Measurements from ENCODE around the gene ACVR2A.
A peak's percentile ranks its signal among the peaks of the same experiment; 100 is the strongest.

ACVR2A gene

DNA sequence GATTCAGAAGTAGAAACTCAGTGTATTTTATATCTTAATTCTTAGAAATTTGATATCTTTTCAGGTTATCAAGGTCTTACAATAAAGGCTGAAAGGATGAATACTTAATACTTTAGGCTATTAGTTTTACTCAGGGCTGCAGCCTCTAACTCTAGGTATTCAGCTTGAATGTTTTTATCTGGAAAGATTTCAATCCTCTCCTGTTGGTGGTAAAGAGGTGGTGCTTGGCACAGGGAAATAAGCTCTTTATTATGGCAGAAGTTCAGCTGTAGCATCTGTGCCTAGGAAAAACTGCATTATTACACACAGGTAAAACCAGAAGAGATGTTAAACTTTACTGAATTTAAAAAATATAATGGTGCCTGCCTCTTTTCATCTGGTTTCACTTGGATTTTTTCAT is 11.1 kb downstream of the ACVR2A start:
- DNase-seq, result no peak

DNA sequence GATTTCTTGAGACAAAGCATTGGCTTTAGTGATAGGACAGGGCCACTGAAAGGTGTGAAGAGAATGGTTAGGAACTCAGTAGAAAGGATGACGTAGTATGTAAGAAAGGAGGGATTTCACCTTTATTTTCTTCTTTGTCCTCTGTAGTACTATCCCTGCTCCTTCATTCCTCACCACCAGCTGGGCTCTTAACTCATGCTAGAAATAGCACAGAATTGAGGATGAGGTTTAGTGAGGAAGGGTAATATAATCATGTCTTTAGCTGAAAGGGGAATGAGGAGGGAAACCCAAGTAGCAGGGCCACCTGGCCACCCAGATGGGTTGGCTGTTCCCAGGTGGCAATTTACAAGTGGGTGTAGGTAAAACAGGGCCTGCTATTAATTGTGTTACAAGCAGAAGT is 15.2 kb downstream of the ACVR2A start:
- DNase-seq, result no peak

DNA sequence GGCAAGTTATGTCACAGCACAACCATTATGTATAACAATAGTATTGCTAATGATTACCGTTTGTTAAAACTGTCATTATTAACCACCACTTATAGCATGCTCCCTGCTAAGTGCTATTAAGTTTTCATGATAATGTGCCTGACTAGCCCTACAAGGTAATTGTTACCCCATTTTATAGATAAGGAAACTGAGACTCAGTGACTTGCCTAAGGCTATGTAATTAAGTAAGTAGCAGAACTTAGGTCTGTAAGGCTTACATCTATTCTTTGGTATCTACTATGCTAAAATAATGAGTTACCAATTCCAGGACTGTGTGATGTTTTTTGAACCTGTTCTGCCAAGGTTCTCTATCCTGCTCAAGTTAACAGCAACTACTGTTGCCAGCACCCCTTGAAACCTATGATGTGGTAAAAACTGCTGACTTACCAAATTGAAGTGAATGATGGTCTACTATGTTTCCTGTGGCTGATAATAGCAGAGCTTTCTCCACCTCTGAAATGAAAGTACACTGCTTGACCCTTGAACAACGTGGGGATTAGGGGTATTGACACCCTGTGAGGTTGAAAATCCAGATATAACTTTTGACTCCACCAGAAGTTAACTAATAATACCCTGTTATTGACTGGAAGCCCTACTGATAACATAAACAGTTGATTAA is 18.2 kb downstream of the ACVR2A start:
- DNase-seq, result no peak

DNA sequence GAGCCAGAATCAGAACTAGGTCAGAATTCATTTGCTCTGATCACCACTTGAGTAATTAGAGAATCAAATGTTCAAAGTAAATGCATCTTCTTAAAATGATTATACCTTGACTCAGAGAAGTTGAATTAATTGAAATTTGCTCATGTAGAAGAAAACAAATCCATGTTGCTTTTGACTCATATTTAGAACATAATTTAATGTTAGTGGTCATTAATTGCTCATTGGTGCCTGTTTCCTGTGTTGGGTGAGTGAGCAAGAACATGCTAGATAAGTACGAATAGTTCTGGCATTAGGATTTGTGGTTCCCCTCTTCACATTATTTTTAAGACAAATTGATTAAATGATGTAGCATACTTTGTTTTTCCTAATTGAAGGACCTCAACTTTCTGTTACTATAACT is 19.0 kb downstream of the ACVR2A start:
- no peak for DNase-seq

DNA sequence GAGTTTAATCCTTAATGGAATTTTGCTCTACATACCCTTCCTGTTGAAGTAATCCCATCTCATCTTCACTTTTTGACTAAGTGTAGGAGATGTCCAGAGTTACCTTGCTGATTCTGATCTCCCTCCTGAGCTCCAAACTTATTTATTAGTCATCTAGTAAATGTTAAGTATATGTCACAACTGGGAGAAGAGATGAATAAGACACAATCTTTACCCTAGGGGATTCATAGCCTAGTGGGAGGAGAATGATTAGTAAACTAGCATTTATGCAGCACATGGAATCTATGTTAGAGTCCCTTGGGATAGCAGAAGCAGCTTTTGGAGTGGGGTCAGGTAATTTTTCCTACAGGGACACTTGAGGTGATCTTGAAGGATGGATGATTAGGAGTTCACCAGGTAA is 20.7 kb downstream of the ACVR2A start:
- DNase-seq, result no peak

DNA sequence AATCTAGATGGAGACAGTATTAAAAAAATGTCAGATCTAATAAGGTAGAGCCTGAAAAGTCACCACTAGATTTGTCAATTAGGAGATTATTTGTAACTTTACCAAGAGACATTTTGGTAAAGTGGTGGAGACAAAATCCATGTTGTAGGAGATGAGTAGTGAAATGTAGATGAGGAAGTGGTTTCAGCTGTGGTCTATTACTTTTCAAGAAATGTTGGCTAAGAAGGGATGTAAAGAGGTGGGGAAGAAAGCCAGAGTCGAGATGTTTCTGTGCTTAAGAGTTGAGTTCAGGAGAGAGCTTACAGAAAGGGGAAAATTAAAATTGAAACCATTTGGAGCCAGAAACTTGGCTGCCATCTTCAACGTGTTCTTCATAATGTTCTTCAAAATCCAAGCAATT is 22.2 kb downstream of the ACVR2A start:
- no peak for DNase-seq

DNA sequence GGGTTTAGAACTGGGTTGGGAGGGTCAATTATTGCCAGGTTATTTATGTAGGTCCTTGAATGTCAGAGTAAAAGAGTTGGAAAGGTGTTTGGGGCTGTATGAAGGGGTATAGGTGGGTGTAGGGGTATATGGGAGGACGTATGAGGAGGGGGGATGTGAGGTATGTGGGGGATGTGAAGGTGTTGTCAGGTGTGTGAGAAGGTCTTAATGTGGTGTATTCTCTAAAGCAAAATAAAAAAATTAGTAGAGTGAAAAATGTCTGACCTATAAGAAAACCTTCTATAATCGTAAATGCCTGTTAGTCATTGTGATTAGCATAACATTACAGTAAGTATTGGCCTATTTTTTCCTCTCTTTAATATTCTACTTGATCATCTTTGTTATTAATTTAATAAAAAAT is 25.1 kb downstream of the ACVR2A start:
- no peak for DNase-seq

DNA sequence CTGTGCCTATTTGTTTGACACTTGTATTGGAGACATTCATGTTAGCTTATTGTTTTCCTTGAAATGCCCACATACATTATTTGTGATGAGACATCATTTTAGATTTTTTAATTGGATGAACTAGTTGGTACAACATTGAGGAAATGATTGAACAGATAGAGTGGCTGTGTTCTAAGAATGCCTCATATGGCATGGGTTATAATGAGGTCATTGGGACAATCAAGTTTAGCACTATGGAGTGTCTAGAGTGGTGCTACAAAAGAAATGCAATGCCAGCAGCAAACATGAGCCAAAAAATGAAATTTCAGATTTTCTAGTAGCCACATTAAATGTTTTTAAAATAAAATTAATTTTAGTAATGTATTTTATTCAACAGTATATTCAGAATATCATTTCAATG is 28.1 kb downstream of the ACVR2A start:
- DNase-seq, result no peak

DNA sequence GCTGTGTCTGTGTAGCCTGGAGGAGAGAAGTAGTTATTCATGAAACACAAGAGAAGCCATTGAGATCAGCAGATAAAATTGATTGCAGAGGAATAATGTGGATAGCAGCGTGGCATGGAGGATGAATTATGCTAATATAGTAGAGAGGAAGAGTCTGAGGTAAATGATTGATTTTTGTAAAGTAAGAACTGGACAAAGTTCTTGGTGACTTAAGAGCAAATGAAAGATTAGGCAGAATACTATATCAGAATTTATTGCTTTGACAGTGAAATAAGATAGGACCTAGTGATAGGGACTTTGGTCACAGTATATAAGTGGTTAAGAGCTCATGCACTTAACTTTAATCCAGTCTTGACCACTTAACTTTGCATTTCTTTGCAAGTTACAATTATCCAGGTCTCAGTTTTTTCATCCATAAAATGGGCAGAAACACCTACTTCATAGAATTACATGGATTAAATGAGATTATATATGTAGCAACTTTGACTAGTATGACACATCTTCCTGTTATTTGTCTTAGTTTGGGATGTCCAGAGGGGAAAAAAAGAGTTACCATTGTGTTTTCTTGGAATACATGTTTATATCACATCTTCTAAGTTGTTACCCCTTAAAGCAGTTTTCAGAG is 29.1 kb downstream of the ACVR2A start:
- no peak for DNase-seq

DNA sequence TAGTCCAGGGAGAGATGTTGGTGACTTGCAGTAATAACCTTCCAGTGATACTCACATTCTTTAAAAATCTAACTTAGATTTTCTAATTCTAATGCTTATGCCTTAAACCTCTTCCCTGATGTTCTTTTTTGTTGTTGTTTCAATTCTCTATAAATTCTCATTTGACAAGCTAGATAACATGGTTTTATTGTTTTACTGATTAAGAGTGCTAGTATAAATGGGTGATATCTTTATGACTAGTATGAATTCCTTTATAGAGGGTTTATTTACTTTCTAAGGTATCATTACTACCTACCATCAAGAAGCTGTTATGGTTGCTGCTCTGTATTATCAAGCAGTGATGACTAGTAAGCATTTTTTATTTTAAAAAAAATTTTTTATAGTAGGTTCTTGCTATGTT is 35.0 kb downstream of the ACVR2A start:
- DNase-seq, result no peak

DNA sequence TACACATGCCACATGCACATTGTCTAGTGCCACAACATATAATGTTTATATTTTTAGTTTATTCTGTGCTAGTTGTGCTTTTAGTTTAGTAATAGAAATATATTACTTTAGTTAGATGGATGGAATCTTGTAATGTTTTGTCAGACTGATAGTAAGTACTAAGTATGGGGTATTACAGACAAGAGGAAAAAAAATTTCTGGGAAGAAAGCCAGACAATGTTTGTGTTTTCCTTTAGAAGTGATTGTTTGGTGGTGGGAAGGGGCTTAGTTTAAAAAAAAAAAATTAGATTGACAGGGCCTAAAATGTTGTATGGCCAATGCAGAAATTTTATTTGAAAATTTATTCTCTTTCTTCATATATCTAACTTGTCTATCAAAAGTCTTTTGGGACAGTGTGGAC is 37.8 kb downstream of the ACVR2A start:
- DNase-seq, result no peak

DNA sequence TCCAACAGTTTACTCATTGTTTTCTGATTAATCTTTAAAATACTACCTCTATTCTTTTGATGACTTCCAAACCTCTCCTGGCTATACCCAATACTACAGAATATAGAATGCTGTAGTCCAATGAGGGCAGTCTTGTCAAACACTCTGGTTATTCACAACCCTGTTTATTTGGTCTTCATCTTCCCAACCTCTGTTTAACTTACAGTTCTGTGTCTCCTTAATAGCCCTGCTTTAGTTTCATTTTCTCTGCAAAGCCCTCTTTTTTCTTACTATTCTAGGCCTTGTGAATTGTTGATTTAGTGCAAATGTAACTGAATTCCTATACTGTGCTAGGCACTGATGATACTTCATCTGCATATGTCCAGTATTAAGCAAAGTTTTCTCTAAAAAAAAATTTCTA is 40.0 kb downstream of the ACVR2A start:
- DNase-seq, result no peak

DNA sequence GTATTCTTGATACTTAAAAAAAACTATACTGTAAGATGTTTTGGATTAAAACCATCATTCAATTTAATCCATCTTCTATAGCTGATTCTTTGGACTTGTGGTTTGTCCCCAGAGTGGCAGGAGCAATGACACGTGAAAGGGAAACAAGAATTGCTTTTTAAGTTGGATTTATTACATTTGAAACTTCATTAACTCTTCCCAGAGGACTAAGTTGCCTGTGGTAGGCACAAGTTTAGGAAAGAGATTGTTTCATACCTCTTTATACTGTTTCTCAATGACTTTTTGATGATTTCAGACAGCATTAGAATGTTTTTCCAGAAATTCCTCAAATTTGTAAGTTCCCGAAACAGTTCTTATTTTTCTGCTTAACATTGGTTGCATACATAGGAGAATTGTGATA is 41.3 kb downstream of the ACVR2A start:
- DNase-seq, result no peak

DNA sequence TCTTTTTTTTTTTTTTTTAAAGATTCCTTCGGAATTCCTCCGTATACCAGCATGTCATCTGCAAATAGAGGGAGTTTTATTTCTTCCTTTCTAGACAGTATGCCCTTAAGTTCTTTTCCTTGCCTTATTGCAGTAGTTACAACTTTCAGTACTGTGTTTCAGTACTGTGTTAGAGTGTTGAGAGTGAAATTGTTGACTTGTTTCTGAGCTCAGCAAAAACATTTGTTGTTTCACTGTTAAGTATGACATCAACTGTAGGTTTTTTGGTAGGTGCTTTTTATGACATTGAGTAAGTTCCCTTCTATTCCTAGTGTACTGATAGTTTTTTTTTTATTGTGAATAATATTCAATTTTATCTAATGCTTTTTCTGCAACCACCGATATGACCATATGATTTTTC is 43.9 kb downstream of the ACVR2A start:
- no peak for DNase-seq

DNA sequence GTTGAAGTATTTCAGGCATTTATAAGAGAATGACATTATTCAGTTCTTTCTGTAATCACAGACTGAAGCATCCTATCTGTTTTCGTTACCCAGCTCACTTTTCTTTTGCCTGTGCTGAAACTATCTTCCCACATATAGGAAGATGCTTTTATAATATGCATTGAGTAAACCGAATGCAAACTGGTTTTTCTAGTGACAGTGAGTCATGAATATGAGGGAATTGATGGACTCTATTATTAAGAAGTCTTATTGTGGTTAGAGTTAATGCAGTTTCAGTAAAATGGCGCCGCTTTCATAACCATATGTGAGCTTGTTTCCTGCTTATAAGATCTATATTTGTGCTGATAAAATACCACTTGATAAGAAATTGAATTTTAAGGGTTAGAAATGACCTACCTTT is 59.2 kb downstream of the ACVR2A start:
- DNase-seq, result no peak

DNA sequence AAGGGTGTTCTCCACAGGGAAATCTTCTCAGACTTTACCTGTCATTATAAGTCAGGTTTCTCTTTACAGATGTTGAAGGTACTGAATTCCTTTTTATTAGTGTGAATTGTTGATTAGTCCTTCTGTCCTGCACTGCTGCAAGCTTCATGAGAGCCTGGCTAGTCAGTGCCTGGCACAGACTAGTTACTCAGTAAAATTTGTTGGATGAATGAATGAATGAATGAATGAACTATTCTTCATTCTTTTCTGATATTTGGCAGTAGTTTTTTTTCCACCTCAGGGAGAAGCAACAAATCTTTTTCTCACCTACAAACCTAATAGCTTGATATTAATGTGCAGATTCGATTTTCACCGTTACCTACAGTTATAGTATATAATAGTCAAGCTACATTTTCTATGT is 64.3 kb downstream of the ACVR2A start:
- no peak for DNase-seq

DNA sequence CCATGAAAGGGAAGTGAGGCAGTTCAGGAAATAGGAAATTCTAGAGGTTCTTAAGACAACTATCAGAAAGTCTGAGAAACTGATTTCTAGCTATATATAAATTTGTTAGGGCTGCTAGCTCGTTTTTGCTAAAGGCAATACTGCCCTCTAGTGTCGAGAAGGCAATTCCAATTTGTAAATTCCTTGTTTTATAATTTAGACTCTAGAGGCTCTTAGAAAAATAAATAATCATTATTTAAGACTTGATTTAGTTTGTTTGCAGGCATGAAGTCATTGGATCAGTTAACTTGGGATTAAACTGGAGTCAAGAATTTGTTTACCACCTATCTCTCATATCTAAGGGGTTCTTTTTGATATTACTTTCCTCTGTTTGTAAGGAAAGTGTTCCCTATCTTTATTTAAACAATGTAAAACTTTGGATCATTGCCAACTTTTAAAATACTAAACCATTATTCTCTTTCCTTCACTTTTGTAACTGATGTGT is 66.2 kb downstream of the ACVR2A start:
- peak; percentile 10 for DNase-seq

DNA sequence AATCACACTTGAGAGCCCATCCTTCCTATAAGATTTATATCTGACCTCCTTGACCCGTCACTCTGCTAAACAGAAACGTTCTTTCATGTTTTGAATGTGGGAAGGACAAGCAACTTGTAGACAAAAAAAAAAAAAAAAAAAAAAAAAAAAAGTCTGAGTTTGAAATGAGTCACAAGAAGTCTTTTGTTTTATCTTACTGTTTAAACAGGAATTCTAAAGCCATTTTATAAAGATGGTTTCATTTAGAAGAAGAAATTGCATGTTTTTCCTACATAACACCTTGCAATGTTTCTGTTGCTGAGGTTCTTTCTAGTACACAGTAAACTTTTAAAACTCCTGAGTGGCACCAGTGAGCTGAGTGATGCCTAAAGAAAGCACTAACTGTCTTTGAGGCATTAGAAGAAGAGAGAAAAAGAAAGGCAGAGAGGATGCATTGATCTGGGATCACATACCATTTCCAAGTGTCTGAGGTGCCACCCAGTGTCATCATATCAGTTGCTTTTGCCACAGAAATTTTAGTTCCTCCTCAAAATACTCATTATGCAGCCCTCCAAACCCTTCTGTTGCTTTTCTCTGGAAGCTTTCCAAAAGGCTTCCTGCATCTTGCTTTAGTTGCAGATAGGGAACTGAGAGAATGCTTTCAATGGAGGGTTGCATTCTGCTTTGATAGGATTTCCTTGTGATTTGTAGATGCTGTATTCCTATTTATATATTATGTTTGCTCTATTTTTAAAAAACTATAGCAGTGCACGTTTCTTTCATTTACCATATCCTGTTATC is 69.1 kb downstream of the ACVR2A start:
- no peak for DNase-seq

DNA sequence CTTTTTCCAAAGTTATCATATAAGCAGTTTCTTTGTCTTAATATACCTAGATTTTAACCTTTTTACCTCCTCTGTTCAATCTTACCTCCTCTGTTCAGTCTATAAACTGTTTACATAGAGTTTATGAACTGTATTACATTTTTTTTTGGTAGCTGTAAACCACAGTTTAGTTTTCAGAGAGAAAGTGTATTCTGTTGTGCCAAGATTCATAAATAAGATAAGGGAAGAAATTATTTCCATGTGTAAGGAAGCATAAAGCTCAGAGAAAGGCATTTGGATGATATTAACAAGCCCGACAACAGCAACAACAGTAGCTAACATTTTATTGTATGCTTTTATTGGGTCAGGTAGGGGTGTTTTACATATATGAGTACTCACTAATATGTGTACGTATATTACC is 71.2 kb downstream of the ACVR2A start:
- DNase-seq, result no peak

DNA sequence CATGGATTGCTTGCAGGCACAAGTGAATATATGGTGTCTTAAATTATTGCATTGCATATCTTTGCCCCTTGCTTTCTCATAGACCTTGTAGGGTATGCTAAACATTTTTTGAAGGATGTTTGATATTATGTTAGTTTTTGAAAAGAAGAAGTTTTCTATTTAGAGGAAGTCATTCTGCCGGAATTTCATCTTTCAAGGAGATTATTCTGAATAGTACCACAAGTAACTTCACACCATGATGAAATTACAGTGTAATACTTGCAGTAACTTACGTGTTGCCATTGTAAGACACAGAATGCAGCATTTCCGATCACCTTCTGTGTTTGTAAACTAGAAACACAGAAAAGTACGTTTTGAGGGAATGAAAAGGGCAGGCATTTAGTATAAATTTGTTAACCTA is 71.9 kb downstream of the ACVR2A start:
- DNase-seq, result no peak

DNA sequence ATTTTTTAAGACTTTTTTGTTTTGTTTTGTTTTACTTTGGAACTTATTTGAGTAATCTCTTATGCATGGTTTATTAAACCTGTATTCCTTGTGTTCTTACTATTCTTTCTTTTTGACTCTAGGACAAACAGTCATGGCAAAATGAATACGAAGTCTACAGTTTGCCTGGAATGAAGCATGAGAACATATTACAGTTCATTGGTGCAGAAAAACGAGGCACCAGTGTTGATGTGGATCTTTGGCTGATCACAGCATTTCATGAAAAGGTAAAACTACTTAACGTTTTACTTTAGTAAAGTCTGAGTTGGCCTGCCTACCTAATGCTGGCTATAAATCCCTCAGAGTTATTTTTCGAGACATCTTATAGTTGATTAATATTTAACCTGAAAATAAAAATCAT is 72.3 kb downstream of the ACVR2A start:
- no peak for DNase-seq

DNA sequence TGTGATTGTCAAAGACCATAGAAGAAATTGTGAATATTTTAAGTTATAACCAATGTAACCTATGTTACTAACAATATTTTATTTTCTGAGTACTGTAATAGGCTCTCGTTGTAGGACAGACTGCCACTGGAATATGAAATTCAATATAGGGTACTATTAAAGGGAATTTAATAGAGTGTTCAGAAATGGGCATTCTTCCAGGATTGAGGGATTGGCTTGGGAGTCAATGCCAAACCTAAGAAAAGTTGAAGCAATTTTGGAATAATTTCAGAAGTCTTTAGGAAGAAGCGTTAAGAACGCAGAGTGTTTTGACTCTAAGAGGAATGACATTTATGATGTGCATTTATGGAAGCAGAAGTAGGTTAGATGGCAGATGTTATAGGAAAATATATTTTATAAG is 79.0 kb downstream of the ACVR2A start:
- DNase-seq, result no peak

DNA sequence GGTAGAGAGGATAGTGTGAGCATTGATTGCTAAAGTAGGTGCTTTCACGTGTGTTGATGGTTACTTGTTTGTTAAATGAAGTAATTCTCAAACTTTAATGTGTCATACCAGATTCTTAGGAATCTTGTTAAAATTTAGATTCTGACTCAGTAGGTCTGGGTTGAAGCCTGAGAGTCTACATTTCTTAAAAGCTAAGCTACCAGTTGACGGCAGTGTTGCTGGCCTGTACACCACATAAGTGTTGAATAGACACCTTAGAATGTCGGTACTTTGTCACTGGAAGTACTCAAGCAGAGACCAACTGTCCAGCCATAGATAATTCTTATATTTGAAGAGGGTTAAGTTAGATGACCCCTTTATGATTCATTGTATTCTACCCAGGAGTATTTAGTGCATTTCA is 79.8 kb downstream of the ACVR2A start:
- DNase-seq, result no peak

DNA sequence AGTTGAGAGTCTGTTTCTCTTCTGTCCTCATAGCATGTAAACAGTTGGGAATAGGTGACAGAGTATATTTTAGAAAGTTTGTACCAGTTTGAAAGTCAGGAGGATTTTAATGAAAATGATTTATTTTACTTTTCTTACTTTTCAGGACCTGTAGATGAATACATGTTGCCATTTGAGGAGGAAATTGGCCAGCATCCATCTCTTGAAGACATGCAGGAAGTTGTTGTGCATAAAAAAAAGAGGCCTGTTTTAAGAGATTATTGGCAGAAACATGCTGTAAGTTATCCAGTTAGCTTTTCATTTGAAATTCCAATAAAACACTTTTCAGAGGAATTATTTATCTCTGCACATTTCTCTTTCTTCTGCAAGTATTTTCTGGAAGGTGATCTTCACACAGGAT is 81.1 kb downstream of the ACVR2A start:
- no peak for DNase-seq

Measured in activated gamma-delta T cell treated with Interleukin-2 at 50 U/mL for 16 hours (primary cell).